Endothelial cell of umbilical vein (primary cell): ENCODE measurements around the gene ARF1. TPM values are rescaled to one million over a fixed set of nuclear protein-coding genes. Genes with fewer than 3 reads are reported as not detected.

ENCODE experiments used
- BruUV-seq: library from RNA; stranded (reverse); fragments of 400-500 nt; replicated peaks from 2 replicates; lab custom pipeline; 2021; lab: Mats Ljungman, UMichigan
- CTCF ChIA-PET: fragments of 300-600, 350-600 bp; sonication (Branson Sonifier 250); formaldehyde crosslinking; loops from one replicate; lab custom pipeline; 2021; ENCODE audit warnings: antibody characterized with exemption, inconsistent platforms; lab: Charles Lee
- POLR2A ChIA-PET: fragments of 300-600, 350-600 bp; sonication (Branson Sonifier 250); formaldehyde crosslinking; loops from one replicate; lab custom pipeline; 2021; ENCODE audit warnings: antibody characterized with exemption, inconsistent platforms; lab: Charles Lee
- DNase-seq: peaks from one replicate; pipeline ENCODE4 v3.0.0-alpha.2; 2011; ENCODE audit warnings: low read depth, low spot score
- FAIRE-seq: peaks from 2 replicates; lab custom pipeline; 2011; peaks lifted over from hg19 to GRCh38; lab: Jason Lieb, UNC
- H2AFZ ChIP-seq: 2 replicates; pipeline ENCODE4 v1.6.0; 2012; ENCODE audit warnings: low read depth, low read length, control low read depth, inconsistent platforms
- H3K27ac ChIP-seq: 2 replicates; pipeline ENCODE4 v1.5.1; 2011; ENCODE audit warnings: low read depth, mild to moderate bottlenecking, control low read depth, low read length, moderate library complexity; ENCODE audit not compliant: insufficient read depth
- H3K27me3 ChIP-seq, 2 experiments: 2 replicates each; pipeline versions ENCODE4 v1.6.0 to v1.6.1; 2011; ENCODE audit warnings: low read length in 2 of 2, mixed read lengths in 1 of 2; ENCODE audit not compliant: control insufficient read depth in 2 of 2, insufficient read depth in 2 of 2
- H3K36me3 ChIP-seq, 2 experiments: 2 replicates in 1 of 2; 3 replicates in 1 of 2; pipeline ENCODE4 v1.5.1; 2011; ENCODE audit warnings: low read length in 2 of 2, mild to moderate bottlenecking in 1 of 2, moderate library complexity in 1 of 2; ENCODE audit not compliant: control insufficient read depth in 2 of 2, insufficient read depth in 2 of 2; ENCODE audit errors: extremely low read depth in 1 of 2
- H3K4me1 ChIP-seq: 3 replicates; pipeline ENCODE4 v1.5.1; 2011; ENCODE audit warnings: mild to moderate bottlenecking, low read length; ENCODE audit not compliant: control insufficient read depth, insufficient read depth; ENCODE audit errors: extremely low read depth
- H3K4me2 ChIP-seq: 2 replicates; pipeline ENCODE4 v1.6.1; 2011; ENCODE audit warnings: low read length, control low read depth, mixed read lengths; ENCODE audit not compliant: insufficient read depth
- H3K4me3 ChIP-seq, 3 experiments: fragments of 200-600 bp in 1 of 3; sonication (generic), shearing (Covaris generic) in 1 of 3; replicated peaks in 1 of 3; 2 replicates each; pipeline ENCODE4 v1.5.1; 2011 to 2016; ENCODE audit warnings: control low read depth in 3 of 3, low read length in 3 of 3, mild to moderate bottlenecking in 2 of 3, inconsistent platforms in 1 of 3, low read depth in 1 of 3, moderate library complexity in 1 of 3; ENCODE audit not compliant: insufficient read depth in 1 of 3
- H3K79me2 ChIP-seq: 2 replicates; pipeline ENCODE4 v1.6.0; 2012; ENCODE audit warnings: low read length, inconsistent platforms; ENCODE audit not compliant: control insufficient read depth, insufficient read depth
- H3K9ac ChIP-seq: replicated peaks from 2 replicates; pipeline ENCODE3; 2011; ENCODE audit warnings: low read length, control low read depth; ENCODE audit not compliant: insufficient read depth; ENCODE audit errors: extremely low read depth
- H3K9me1 ChIP-seq: replicated peaks from 3 replicates; pipeline ENCODE4 v1.6.0; 2011; ENCODE audit warnings: mild to moderate bottlenecking, low read length; ENCODE audit not compliant: control insufficient read depth, insufficient read depth; ENCODE audit errors: extremely low read depth
- H3K9me3 ChIP-seq: replicated peaks from 2 replicates; pipeline ENCODE4 v1.5.1; 2012; ENCODE audit warnings: low read length, inconsistent platforms; ENCODE audit not compliant: control insufficient read depth, insufficient read depth
- H4K20me1 ChIP-seq: replicated peaks from 2 replicates; pipeline ENCODE3; 2011; ENCODE audit warnings: mild to moderate bottlenecking, low read length; ENCODE audit not compliant: control insufficient read depth, insufficient read depth; ENCODE audit errors: extremely low read depth
- CTCF ChIP-seq, 2 donors: IDR thresholded peaks; 1 replicate in 1 of 2; 2 replicates in 1 of 2; pipeline ENCODE4 v1.5.1; 2011; ENCODE audit warnings: low read length in 2 of 2, mild to moderate bottlenecking in 2 of 2, moderate library complexity in 2 of 2, control low read depth in 1 of 2, inconsistent platforms in 1 of 2, low read depth in 1 of 2; ENCODE audit not compliant: insufficient read depth in 1 of 2; ENCODE audit errors: extremely low read depth in 1 of 2
- EZH2 ChIP-seq: IDR thresholded peaks from 2 replicates; pipeline ENCODE4 v1.6.1; 2012; ENCODE audit warnings: borderline replicate concordance, low read depth, mild to moderate bottlenecking, moderate library complexity, low read length, inconsistent platforms; ENCODE audit not compliant: severe bottlenecking
- GATA2 ChIP-seq: IDR thresholded peaks from 2 replicates; pipeline ENCODE4 v1.7.0; 2011; ENCODE audit warnings: low read depth, mild to moderate bottlenecking, moderate library complexity, mixed read lengths, low read length; ENCODE audit not compliant: insufficient read length, insufficient read depth
- JUN ChIP-seq: IDR thresholded peaks from 2 replicates; pipeline ENCODE4 v1.6.1; 2011; ENCODE audit warnings: borderline replicate concordance, low read depth; ENCODE audit not compliant: insufficient read length, insufficient read depth
- MAX ChIP-seq: IDR thresholded peaks from 2 replicates; pipeline ENCODE4 v1.6.1; 2011; ENCODE audit not compliant: insufficient read depth, insufficient read length
- MYC ChIP-seq: IDR thresholded peaks from one replicate; pipeline ENCODE4 v1.6.1; 2011; ENCODE audit warnings: mild to moderate bottlenecking, low read depth, low read length
- POLR2A ChIP-seq: IDR thresholded peaks from 2 replicates; pipeline ENCODE4 v1.6.1; 2012; ENCODE audit warnings: low read depth, mild to moderate bottlenecking, control low read depth, low read length
- POLR2AphosphoS5 ChIP-seq: IDR thresholded peaks from 2 replicates; pipeline ENCODE4 v1.6.1; 2012; ENCODE audit warnings: low read depth, mild to moderate bottlenecking, control low read depth, low read length, moderate library complexity; ENCODE audit not compliant: insufficient read depth
- dilution Hi-C: fragments of 300-500 bp; cut with MboI; formaldehyde crosslinking; loops from one replicate; pipeline ENCODE4 v1.15.0; 2019; ENCODE audit warnings: low sequenced_read_pairs; ENCODE audit not compliant: extremely low pct_ligation_motif_present
- intact Hi-C: fragments of 100-400 bp; cut with micrococcal nuclease; formaldehyde crosslinking; loops from one replicate; pipeline ENCODE4 v1.10.0; 2022
- polyA plus RNA-seq, 4 experiments: library from polyadenylated mRNA; depleted of rRNA in 3 of 4; stranded (reverse) in 3 of 4; unstranded in 1 of 4; fragments of >200 nt; gene quantifications; 2 replicates each; pipeline versions ENCODE4 v1.2.1 to v1.2.3, GENCODE V29; 2011 to 2012; ENCODE audit warnings: missing spikeins in 1 of 4
- total RNA-seq: library from RNA; stranded (reverse); gene quantifications from 2 replicates; pipeline ENCODE4 v1.2.3, GENCODE V29; 2021

ARF1 gene
- total and polyA plus RNA-seq, 2 donors (not counting 3 experiments of a cell fraction or from before 2014, with no cell fraction given), result 499 to 844 TPM

- Histone ChIP-seq H3K9me1 (no peaks in the 10 kb centered on the region), H3K9ac (no peak overlapping the region), H2AFZ (no peak overlapping the region), H3K9me3 (no peaks in the 10 kb centered on the region), H3K36me3 (no peaks in the 10 kb centered on the region), H4K20me1 (no peaks in the 10 kb centered on the region), H3K4me3 (no peak overlapping the region), H3K4me1 (no peaks in the 10 kb centered on the region), H3K27me3 (peaks cover 18 to 26% of the 10 kb centered on the region in 2 experiments), H3K79me2 (no peaks in the 10 kb centered on the region), H3K27ac (no peak overlapping the region), H3K4me2 (no peak overlapping the region)
- CTCF ChIA-PET, result no interaction called here
- DNase-seq (no peak), FAIRE-seq (no peak)
- no TSS peak for BruUV-seq
- dilution Hi-C loops, result no loop called here
- intact Hi-C loops, result loop anchor here (5.0 to 10.0 kb wide), 2 partner anchors 140 to 368 kb away; no protein-coding TSS in a partner anchor
- POLR2A ChIA-PET, result no interaction called here
- TF ChIP-seq JUN (no peak), POLR2A (no peak), MAX (no peak), MYC (no peak), EZH2 (no peak), CTCF (IDR thresholded peaks at IDR 0.05; ENCODE audit: extremely low read depth in 1 of 2, insufficient read depth in 1 of 2, low read depth in 1 of 2, low read length in 2 of 2) (no peak), POLR2AphosphoS5 (no peak), GATA2 (no peak)
These were observed 52.1 kb downstream of the ARF1 start for GRCh38 chr1:228134591-228134990.
